GM18511 (cell line): Measurements from ENCODE around the gene KCNAB2.
"Not testable (repeated sequence)": the region's sequence is repeated elsewhere in the genome, so short reads cannot be mapped to it uniquely, and the experiment has no call there.

Experiments
- ATAC-seq: cut with Tn5 transposase; IDR thresholded peaks from one replicate; pipeline ENCODE4 v1.9.1; 2021; ENCODE audit warnings: mild to moderate bottlenecking, moderate library complexity; ENCODE audit not compliant: unreplicated experiment

Gene KCNAB2

DNA sequence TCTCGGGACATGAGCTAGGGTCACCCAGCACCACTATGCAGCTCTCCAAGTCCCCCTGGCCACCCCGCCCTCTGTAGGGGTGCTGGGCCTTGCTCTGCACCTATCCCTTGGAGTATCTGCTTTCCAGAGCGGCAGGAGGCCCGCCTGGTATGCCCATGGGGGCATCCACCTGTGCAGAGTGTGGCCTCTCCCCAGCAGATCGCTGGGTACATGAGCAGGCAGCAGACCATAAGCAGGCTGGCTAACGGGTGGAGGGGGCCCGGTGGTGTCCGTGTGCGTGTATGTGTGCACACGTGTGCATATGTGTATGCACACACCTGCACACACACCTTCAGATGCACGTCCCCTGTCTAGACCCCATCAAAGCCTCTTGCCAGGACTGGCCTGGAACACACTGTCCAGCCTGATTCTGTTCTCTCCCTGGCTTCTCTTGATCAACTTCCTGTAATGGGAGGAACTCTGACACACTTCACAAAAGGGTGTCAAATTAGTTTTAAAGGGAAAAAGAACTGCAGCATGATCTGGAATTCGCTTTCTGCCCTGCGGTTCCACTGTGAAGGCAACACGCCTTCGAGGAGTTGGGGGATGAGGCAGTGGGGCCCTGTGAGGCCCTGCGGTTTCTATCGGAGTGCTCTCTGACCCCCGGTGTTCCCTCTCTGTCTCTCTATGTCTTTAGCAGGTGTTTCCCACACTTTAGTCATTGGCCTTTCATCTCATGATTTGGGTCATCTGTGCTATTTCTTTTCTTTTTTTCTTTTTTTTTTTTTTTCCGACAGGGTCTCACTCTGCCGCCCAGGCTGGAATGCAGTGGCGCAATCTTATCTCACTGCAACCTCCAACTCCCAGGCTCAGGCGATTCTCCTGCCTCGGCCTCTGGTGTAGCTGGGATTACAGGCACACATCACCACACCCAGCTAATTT lies 36.3 kb upstream of the KCNAB2 start:
- ATAC-seq, result no peak

DNA sequence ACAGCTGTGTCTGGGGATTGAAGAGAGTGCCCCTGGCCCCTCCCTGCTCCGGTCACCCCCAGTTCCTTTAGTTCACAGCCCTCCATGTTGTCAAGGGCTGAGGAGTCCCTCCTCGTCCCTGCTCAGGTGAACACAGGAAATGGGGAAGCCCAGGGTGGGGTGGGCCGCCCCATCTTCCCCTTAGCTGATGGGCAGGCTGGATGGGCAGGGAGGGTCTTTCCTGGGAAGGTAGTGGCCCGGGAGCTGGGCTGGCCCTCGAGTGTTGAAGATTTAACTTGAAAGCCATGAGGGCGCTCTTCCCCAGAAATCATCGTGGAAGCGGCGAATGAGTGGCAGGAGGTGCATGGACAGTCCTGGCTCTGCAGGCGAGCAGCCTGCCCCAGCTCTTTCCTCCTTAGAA lies 35.1 kb upstream of the KCNAB2 start:
- ATAC-seq, result no peak

DNA sequence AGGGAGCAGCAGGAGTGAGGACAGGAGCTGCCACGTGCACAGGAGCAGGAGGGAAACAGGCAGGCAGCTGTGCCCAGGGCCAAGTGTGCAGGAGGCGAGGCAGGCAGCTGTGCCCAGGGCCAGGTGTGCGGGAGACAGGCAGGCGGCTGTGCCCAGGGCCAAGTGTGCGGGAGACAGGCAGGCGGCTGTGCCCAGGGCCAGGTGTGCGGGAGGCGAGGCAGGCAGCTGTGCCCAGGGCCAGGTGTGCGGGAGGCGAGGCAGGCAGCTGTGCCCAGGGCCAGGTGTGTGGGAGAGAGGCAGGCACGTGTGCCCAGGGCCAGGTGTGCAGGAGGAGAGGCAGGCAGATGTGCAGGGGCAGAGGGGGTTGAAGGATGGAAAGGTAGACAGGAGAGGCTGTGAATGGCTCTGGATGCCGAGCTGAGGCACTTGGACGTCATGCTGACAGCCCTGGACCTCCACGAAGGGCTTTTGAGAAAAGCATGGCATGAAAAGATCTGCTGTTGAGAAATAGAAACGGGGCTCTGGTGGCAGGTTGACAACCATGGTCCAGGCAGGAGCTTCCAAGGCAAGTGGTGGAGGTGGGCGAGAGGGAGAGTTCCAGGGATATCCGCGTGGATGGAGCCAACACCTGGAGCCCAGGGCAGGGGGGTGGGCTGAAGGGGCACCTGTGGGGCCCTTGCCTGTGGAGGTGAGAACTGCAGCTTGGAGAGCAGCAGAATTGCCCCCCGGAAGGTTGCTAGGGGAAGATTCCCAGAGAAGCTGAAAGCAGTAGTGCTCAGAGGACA lies 34.3 kb upstream of the KCNAB2 start:
- ATAC-seq, result no peak

DNA sequence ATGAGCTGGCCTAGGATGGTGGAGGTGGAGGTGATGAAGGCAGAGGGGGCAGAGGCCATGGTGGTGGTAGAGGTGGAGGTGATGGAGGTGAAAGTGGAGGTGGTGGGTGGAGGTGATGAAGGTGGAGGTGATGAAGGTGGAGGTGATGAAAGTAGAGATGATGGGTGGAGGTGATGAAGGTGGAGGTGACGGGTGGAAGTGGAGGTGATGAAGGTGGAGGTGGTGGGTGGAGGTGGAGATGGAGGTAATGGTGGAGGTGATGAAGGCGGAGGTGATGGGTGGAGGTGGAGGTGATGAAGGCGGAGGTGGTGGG lies 33.8 kb upstream of the KCNAB2 start:
- no peak for ATAC-seq

DNA sequence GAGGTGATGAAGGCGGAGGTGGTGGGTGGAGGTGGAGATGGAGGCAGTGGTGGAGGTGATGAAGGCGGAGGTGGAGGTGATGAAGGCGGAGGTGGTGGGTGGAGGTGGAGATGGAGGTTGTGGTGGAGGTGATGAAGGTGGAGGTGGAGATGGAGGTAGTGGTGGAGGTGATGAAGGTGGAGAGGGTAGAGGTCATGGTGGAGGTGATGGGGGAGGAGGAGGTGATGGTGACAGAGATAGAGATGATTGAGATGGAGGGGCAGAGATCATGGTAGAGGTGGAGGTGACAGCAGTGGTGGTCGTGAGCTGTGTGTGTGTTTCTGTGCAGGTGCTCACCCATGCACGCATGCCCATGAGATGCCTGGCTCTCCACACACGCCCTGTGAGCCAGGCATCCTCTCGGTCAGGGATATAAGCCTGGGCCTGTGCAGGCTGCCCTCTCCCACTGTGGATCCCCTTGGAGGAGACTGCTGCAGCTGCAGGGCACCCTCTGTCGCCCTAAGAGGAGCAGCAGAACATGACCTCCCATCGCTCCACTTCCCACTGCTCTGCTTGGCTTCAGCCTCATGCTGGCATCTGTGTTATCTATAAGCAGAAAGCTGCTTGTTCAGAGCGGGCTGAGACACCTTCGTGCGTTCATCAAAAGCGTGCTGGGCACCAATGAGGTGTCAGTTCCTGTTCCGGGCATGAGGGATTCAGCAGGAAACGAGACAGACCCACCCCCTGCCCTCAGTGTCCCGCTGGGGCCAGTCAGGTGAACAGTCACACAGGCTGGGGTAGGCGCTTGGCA lies 33.0 kb upstream of the KCNAB2 start:
- no peak for ATAC-seq

DNA sequence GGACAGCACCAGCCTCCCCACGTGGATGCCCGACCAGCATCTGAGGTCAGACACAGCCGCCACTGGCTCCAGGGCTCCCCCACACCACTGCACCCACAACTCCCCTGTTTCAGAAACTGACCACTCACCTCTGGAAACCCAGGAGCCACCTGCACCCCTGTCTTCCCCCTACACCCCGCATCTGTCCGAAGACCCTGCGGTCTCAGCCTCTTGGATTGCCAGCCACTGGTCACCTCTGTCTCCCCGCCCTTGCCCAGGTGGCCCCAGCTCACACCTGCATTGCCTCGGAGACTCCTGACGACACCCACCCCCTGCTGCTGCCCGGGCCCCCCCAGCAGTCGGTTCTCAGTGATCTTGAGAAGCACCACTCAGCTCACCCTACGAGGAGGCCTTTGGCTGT lies 32.2 kb upstream of the KCNAB2 start:
- ATAC-seq, result no peak

DNA sequence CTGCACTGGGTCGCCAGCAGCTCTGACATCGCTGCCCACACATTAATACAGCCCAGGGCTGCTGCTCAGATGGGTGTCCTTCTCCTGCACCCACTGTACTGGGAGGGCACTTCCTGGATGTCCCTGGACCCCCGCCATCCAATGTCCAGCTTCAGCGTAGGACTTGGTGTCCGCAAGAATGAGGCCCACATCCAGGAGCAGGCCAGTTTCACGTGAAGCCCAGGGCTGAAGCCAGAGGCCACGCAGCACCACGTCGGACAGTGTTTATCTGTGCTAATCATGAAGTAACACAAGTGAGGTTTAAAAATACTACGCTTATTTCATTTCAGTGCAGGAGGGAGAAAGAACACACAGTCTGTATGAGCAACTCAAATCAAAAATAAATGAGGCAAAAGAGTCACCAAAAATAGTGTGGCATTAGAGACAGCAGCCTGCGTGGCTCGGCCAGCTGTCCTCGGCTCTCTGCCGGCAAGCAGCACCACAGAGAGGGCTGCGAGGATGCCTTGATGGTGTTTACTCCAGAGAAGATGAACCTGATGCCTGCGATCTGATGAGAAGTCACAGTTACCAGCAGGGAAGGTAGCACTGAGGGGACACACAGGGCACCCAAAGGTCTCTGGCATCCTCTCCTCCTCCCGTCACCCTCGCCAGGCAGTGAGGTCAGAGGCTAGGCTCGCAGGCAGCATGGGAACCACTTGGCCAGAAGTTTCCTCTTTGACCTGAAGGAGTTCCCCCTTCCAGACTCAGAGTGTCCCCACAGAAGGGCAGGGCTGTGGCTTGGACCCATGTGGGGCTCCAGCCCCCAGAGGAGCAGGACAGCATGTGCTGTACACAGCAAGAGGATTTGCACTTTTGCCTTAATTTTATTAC lies 31.3 kb upstream of the KCNAB2 start:
- ATAC-seq, result no peak

DNA sequence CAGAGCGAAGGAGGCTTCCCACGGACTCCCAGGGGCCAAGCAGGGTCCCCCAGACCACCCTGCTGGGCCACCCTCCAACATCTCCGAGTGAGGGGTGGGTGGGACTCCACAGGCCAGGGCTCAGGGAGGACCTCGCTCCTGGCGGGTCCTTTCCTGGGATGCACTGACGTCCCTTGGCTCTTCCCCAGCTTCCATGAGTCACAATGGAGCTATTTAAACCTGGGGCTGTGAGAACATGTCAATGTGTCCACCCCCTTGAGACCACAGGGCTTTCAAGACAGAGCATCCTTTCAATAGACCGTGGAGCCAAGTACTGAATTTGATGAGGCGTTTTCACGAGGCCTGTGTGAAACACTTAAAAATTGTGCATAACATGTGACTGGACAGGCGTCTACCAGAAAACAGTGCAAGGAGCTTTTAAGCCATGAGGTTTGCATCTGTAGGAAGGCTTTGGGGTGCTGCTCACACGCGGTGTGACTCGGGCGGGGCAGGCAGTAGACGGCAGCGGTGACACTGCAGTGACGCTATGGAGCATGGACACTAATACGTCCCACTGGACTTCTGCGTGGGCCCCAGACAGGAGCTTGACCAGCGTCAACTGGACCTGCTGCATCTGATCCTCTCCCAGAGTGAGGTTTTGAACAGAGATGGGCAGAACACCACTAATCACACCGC lies 29.4 kb upstream of the KCNAB2 start:
- ATAC-seq, result no peak

DNA sequence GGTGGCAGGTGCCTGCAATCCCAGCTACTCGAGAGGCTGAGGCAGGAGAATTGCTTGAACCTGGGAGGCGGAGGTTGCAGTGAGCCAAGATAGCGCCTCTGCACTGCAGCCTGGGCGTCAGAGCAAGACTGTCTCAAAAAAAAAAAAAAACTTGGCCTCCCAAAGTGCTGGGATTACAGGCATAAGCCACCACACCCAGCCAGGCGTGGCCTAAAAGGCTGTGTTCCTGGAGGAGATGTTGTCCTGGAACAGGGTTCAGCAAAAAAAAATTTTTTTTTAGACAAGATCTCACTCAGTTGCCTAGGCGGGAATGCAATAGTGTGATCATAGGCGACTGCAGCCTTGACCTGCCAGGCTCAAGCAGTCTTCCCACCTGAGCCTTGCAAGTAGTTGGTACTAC lies 28.0 kb upstream of the KCNAB2 start:
- ATAC-seq, result not testable (repeated sequence)

DNA sequence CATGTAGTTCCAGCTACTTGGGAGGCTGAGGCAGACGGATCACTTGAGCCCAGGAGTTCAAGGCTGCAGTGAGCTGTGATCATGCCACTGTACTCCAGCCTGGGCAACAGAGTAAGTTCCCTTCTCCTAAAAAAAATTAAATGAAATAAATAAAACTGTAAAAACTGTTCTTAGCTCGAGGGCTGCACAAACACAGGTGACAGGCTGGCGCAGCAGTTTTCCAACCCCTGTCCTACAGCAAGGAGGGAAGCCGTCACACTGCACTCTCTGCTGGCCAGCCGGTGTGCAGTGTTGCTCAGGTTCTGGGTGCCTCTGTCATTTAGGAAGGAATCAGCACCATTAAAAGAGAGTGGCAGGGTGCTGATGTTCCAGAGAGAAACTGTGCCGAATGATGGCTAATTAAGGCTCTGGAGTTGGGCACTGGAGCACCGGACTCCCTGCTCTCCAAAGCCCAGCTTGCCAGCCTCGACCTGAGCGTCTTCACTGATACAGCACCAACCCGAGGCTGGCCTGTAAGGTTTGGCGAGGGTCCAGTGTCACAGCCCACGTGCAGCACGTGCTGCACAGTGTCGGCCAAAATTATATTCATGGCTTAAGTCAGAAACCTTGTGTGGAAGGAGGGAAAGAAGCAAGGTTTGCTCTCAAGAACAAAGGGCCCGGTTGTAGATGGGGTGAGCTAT lies 26.4 kb upstream of the KCNAB2 start:
- ATAC-seq, result no peak

DNA sequence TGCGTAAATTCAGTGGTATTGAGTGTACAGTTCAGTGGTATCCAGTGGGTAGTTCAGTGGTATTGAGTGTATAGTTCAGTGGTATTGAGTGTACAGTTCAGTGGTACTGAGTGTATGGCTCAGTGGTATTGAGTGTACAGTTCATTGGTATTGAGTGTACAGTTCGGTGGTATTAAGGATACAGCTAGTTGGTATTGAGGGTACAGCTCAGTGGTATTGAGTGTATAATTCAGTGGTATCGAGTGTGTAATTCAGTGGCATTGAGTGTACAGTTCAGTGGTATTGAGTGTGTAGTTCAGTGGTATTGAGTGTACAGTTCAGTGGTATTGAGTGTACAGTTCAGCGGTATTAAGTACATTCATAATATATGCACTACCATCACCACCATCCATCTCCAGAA lies 23.5 kb upstream of the KCNAB2 start:
- no peak for ATAC-seq

DNA sequence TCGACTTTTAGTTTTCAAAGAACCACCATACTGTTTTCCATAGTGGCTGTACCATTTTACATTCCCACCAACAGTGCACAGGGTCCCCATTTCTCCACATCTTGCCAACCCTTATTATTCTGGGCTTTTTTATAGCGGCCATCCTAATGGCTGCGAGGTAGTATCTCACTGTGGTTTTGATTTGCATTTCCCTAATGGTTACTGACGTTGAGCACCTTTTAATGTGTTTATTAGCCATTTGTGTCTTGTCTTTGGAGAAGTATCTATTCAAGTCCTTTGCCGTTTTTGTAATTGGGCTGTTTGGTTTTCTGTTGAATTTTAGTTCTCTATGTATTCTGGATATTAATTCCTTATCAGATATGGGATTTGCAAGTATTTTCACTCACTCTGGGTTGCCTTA lies 22.3 kb upstream of the KCNAB2 start:
- no peak for ATAC-seq

DNA sequence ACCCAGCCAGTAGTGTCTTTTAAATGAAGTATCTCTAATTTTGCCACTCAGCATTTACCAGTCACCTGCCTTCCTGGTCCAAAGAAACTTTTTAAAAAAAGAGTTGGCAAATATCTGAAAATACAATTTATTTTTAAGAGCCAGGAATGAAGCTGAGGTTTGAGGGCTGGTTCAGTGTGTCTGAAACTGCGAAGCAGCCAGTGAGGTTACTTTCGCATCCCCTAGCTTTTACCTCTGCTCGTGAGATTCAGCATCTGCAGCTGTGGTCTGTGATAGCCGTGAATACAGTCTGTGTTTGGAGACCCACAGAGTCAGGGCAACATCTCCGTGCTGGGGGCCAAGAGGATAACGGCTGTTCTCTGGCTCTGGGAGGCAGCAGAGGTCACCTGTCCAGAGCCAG lies 21.3 kb upstream of the KCNAB2 start:
- no peak for ATAC-seq

DNA sequence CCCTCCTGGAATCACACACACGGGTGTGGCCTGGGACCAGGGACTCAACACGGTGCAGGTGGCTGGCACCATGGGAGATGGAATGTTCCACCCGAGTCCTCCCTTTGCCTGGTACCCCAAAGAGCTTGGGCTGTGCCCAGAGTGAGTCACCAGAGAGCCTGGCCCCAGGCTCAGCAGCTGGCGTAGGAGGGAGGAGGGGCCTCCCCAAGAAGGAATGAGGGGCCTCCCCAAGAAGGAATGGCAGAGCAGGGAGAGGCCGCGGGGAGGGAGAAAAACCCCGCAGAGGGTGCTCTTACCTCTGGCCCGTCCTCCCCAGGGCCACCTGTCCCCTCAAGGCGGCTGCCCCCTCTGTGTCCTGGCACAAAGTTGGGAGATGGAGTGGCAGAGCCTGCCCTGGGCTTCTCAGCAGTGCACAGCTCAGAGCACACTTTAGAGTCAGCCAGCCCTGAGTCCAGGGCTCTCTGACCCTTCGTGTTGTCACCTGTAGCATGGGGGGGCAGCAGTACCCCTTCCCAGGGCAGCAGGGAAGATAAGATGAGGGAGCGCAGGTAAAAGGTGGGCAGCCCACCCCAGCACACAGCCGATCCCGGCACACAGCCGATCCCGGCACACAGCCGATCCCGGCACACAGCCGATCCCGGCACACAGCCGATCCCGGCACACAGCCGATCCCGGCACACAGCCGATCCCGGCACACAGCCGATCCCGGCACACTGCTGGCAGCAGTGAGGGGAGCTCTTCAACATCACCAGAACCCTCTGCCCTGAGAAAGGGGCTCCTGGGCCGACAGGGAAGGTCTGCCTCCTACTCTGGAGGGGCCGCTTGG lies 20.2 kb upstream of the KCNAB2 start:
- no peak for ATAC-seq

DNA sequence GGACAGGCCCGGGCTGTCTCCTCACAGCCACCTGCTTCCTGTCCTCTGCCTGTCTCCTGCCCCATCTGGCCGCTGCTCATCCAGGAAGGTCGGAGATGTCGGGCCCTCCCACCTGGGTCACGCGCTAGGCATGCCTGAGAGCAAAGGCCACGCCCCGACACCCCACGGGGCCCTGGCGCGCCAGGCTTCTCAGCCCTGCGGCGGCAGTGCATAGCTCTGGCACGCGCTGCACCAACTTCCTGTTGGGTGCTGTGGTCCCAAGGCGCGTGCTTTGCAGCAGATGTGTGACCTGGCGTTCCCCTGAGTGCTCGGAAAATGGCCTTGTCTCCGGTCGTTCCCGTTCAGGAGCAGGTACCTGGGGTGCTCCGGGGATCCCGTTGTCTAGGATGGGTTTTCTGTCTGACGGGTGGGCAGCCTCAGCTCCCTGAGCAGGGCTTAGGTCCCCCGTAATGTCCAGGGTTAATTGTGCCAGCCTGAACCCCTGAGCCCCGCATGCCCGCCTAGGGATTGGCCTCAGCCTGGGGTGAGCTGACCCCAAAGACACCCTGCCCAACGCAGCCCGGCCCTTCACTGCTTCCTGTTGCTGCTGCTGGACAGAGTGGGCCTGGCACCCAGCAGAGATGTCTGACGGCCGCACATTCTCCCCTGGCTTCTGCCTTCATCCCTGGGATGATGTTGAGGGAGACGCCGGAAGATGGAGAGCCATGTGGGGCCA lies 19.4 kb upstream of the KCNAB2 start:
- ATAC-seq, result peak; percentile 80

DNA sequence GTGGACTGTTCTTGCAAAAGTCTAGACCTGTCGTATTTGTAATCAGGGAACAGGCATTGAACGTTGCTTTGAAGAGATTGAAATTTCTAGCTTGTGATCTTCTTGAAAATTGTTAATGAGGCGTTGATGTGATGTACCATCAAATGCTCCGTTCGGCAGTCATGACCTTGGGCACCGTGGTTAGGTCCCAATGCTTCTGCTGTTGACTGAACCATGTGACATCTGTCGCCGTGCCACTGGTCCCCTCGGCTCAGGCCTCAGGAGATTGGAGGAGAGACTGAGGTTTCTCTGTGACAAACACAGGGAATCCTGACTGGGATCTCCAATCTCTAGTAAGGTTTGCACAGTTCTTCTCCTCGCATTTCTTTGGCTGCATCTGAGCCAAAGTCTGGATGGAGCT lies 18.1 kb upstream of the KCNAB2 start:
- no peak for ATAC-seq

DNA sequence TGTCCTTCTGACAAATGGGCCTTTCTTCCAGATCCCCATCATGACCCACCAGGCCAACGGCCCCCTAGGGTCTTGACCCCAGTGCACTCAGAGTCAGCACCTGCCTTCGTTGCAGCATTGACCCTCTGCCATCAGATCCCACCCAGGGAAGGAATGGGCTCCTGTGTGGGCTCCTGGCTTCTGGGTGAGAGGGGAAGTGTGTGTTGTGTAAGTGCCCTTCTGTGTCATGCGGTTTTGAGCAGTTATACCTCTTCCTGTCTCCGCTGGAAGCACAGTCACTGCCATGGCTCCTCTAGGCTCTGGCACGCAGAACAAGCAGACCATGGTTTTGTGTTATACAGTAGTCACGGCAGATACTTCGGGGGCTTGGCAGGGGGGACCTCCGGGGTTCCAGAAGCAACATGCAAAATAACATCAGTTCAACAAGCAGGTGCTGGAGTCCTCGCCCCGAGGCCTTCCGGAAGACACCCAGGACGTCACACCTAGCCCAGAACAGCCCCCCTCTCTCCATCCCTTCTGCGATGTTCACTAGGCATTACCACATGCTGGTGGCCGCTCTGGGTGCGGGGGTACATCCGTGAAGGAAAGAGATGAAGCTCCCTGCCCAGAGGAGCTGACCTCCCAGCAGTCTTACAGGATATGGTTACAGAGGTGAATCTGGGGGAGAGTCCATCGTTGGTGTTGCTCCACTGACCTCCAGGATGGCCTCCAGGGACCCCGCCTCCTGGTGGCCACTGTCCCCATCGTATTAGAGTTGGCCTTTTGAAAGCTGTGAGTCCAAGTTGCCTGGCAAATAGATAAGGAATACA lies 17.4 kb upstream of the KCNAB2 start:
- ATAC-seq, result no peak
